HepG2 (cell line): Measurements from ENCODE around the gene VGF. TPM values are rescaled to one million over a fixed set of nuclear protein-coding genes. Genes with fewer than 3 reads are reported as not detected.

Source experiments
- ATAC-seq: fragments of 200-7000 bp; cut with Tn5 transposase; 3 replicates; pipeline ENCODE4 v1.9.1; 2020; ENCODE audit warnings: mild to moderate bottlenecking, moderate library complexity
- BruUV-seq: library from RNA; stranded (reverse); fragments of 400-500 nt; replicated peaks from 2 replicates; lab custom pipeline; 2021; lab: Mats Ljungman, UMichigan
- CTCF ChIA-PET: fragments of 300-600 bp; formaldehyde crosslinking; extraction: SDS; loops from one replicate; lab custom pipeline; 2021; ENCODE audit warnings: low total read pairs, inconsistent platforms, low intra/inter-chr PET ratio; lab: Yijun Ruan, JAX
- POLR2A ChIA-PET: fragments of 350-600 bp; sonication (Branson Sonifier 250); formaldehyde crosslinking; loops from one replicate; lab custom pipeline; 2020; ENCODE audit warnings: antibody characterized with exemption, inconsistent platforms; lab: Yijun Ruan, JAX
- DNase-seq: peaks from one replicate; pipeline ENCODE4 v3.0.0-alpha.2; 2015; ENCODE audit warnings: low spot score
- FAIRE-seq: peaks from 3 replicates; lab custom pipeline; 2011; peaks lifted over from hg19 to GRCh38; lab: Jason Lieb, UNC
- H2AFZ ChIP-seq: one replicate; pipeline ENCODE4 v1.6.1; 2011; ENCODE audit warnings: low read length, inconsistent platforms
- H3K27ac ChIP-seq: fragments of 300-600 bp; 3 replicates; pipeline ENCODE4 v1.8.0; 2011; ENCODE audit warnings: mixed run types, mild to moderate bottlenecking, mixed read lengths, low read length, inconsistent platforms; ENCODE audit not compliant: insufficient read depth; ENCODE audit errors: extremely low read length
- H3K27me3 ChIP-seq, 2 experiments: fragments of 200-600 bp in 1 of 2; 2 replicates in 1 of 2; 3 replicates in 1 of 2; pipeline versions ENCODE4 v1.6.0 to v1.8.0; 2011; ENCODE audit warnings: low read length in 2 of 2, mild to moderate bottlenecking in 2 of 2, moderate library complexity in 2 of 2, inconsistent platforms in 1 of 2; ENCODE audit not compliant: insufficient read depth in 2 of 2, control insufficient read depth in 1 of 2
- H3K36me3 ChIP-seq, 2 experiments: fragments of 200-600 bp in 1 of 2; replicated peaks in 1 of 2; 2 replicates in 1 of 2; 3 replicates in 1 of 2; pipeline versions ENCODE4 v1.5.1 to v1.8.0; 2011; ENCODE audit warnings: low read length in 2 of 2, inconsistent platforms in 1 of 2; ENCODE audit not compliant: insufficient read depth in 2 of 2, control insufficient read depth in 1 of 2
- H3K4me1 ChIP-seq: 2 replicates; pipeline ENCODE4 v1.5.1; 2012; ENCODE audit warnings: low read length, inconsistent platforms; ENCODE audit not compliant: insufficient read depth
- H3K4me2 ChIP-seq: 2 replicates; pipeline ENCODE4 v1.6.0; 2011; ENCODE audit warnings: low read depth, low read length, inconsistent platforms
- H3K4me3 ChIP-seq, 3 experiments: fragments of 200-600 bp in 1 of 3; sonication (generic), shearing (Covaris generic) in 1 of 3; replicated peaks in 1 of 3; 2 replicates each; pipeline ENCODE4 v1.5.1; 2011 to 2016; ENCODE audit warnings: low read length in 3 of 3, inconsistent platforms in 2 of 3, low read depth in 2 of 3, mild to moderate bottlenecking in 2 of 3, control low read depth in 1 of 3, mixed read lengths in 1 of 3; ENCODE audit not compliant: insufficient read depth in 1 of 3
- H3K79me2 ChIP-seq: one replicate; pipeline ENCODE4 v1.6.1; 2011; ENCODE audit warnings: low read length, inconsistent platforms; ENCODE audit not compliant: insufficient read depth
- H3K9ac ChIP-seq: 2 replicates; pipeline ENCODE4 v1.6.0; 2011; ENCODE audit warnings: mild to moderate bottlenecking, low read depth, low read length, inconsistent platforms; ENCODE audit not compliant: insufficient read depth
- H3K9me3 ChIP-seq: 2 replicates; pipeline ENCODE4 v1.5.1; 2012; ENCODE audit warnings: mild to moderate bottlenecking, low read length
- H4K20me1 ChIP-seq: 2 replicates; pipeline ENCODE4 v1.6.0; 2011; ENCODE audit warnings: inconsistent platforms, mild to moderate bottlenecking, low read length, moderate library complexity; ENCODE audit not compliant: insufficient read depth
- FLYWCH1 ChIP-seq: sonication (generic); formaldehyde crosslinking; IDR thresholded peaks from 2 replicates; pipeline ENCODE4 v1.8.1; 2023; ENCODE audit warnings: mild to moderate bottlenecking, missing genetic modification reagents
- HOXA9 ChIP-seq: sonication (generic); formaldehyde crosslinking; IDR thresholded peaks from 2 replicates; pipeline ENCODE4 v1.8.1; 2022; ENCODE audit warnings: missing genetic modification reagents, mild to moderate bottlenecking, moderate library complexity, borderline replicate concordance
- PITX1 ChIP-seq: sonication (generic); formaldehyde crosslinking; IDR thresholded peaks from 2 replicates; pipeline ENCODE4 v1.5.1; 2020; ENCODE audit warnings: mild to moderate bottlenecking, missing genetic modification reagents
- ZNF121 ChIP-seq: sonication (generic); formaldehyde crosslinking; IDR thresholded peaks from 2 replicates; pipeline ENCODE4 v1.5.0; 2020; ENCODE audit warnings: mild to moderate bottlenecking, missing genetic modification reagents
- ZNF770 ChIP-seq: sonication (generic); formaldehyde crosslinking; IDR thresholded peaks from 2 replicates; pipeline ENCODE4 v1.5.0; 2020; ENCODE audit warnings: mild to moderate bottlenecking, missing genetic modification reagents
- ZNF780A ChIP-seq: sonication (generic); formaldehyde crosslinking; IDR thresholded peaks from 2 replicates; pipeline ENCODE4 v1.8.0; 2022; ENCODE audit warnings: mild to moderate bottlenecking, missing genetic modification reagents, moderate library complexity
- ZNF781 ChIP-seq: sonication (generic); formaldehyde crosslinking; IDR thresholded peaks from 2 replicates; pipeline ENCODE4 v1.5.1; 2020; ENCODE audit warnings: borderline replicate concordance, mild to moderate bottlenecking, missing genetic modification reagents; ENCODE audit errors: not compliant biosample characterization
- WGBS: methylation state at CpG from one replicate; pipeline ENCODE4 v1.1.6; 2017; ENCODE audit warnings: low lambda C conversion rate; 5-methylcytosine and 5-hydroxymethylcytosine counted together
- in situ Hi-C: cut with HindIII; loops from 2 replicates; pipeline ENCODE4 v1.10.0; 2017; ENCODE audit warnings: low pct_unique_long_range_greater_than_20kb; ENCODE audit not compliant: extremely low pct_ligation_motif_present
- intact Hi-C: fragments of 100-400 bp; cut with micrococcal nuclease; formaldehyde crosslinking; loops from one replicate; pipeline ENCODE4 v1.10.0; 2022; ENCODE audit not compliant: unreplicated experiment
- polyA plus RNA-seq, 8 experiments: library from polyadenylated mRNA; depleted of rRNA in 3 of 8; stranded (reverse) in 7 of 8; unstranded in 1 of 8; fragments of >200 nt; fragmentation: Illumina TruSeq in 4 of 8; extraction: Trizol in 4 of 8; gene quantifications; 2 replicates each; pipeline versions ENCODE4 v1.2.1 to v1.2.3, GENCODE V29; 2011 to 2016; ENCODE audit warnings: low read depth in 4 of 8, missing spikeins in 1 of 8, mixed read lengths in 1 of 8; ENCODE audit not compliant: insufficient read depth in 1 of 8
- total RNA-seq, 5 experiments: library from RNA; depleted of rRNA; stranded (reverse); fragments of >200 nt; fragmentation: Illumina TruSeq; extraction: Trizol; gene quantifications; 2 replicates each; pipeline ENCODE4 v1.2.3, GENCODE V29; 2016; ENCODE audit warnings: low read depth in 1 of 5
- TF ChIP-seq, protein P1 (sequence below): sonication (generic); formaldehyde crosslinking; IDR thresholded peaks from 2 replicates; pipeline ENCODE4 v1.8.0; 2022; ENCODE audit warnings: missing genetic modification reagents, mild to moderate bottlenecking, borderline replicate concordance
- TF ChIP-seq, protein P2 (sequence below): sonication (generic); formaldehyde crosslinking; IDR thresholded peaks from 2 replicates; pipeline ENCODE4 v1.4.0; 2020; ENCODE audit warnings: missing genetic modification reagents

Gene VGF
- total and polyA plus RNA-seq, 2 of the 13 experiments (the other 11 are each of a cell fraction or from before 2014, with no cell fraction given) = 0.12 to 0.46 TPM

DNA sequence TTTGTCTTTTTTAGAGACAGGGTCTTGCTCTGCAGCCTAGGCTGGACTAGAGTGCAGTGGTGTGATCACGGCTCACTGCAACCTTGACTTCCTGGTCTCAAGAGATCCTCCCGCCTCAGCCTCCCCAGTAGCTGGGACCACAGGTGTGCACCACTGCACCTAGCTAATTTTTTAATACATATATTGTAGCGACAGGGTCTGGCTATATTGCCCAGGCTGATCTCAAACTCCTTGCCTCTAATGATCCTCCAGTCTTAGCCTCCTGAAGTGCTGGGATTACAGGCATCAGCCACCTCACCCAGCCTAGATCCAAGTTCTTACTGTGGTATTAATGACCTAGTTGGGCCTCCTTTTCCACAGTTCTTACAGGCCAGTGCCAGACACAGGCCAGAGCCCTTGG lies 50.2 kb downstream of the VGF start:
- BruUV-seq = no TSS peak
- peaks cover 62% of the 10 kb centered on the region for H3K4me1 ChIP-seq
- CTCF ChIA-PET = no interaction called here

More for the DNA sequence above, 50.2 kb downstream of the VGF start:
- DNase-seq (no peak), ATAC-seq (no peak), FAIRE-seq (no peak)
- Histone ChIP-seq H3K4me2 (no peak overlapping the region), H4K20me1 (no peaks in the 10 kb centered on the region), H3K27me3 (0 out of 5 replicates have a peak, but pooled peaks cover 0 to 3% of the 10 kb centered on the region in 2 experiments), H3K4me3 (no peak overlapping the region), H2AFZ (no peak overlapping the region), H3K9me3 (no peaks in the 10 kb centered on the region), H3K79me2 (no peaks in the 10 kb centered on the region), H3K9ac (no peak overlapping the region), H3K27ac (no peak overlapping the region), H3K36me3 (no peaks in the 10 kb centered on the region)
- 68% methylated on average over 3 of the region's 3 CpGs for WGBS
- POLR2A ChIA-PET = interaction anchor here (1.5 kb wide), 1 partner anchor 9 kb away, joined by 4 read pairs; no protein-coding TSS in a partner anchor
- in situ Hi-C loops = no loop called here
- TF ChIP-seq FLYWCH1 (CRISPR knock-in tag) (no peak), ZNF781 (CRISPR knock-in tag) (no peak), ZNF121 (peak; percentile 68; the same call in 1 of the 2 replicates), PITX1 (CRISPR knock-in tag) (no peak), HOXA9 (CRISPR knock-in tag) (no peak), ZNF780A (CRISPR knock-in tag) (no peak), ZNF770 (peak; percentile 69; the same call in 1 of the 2 replicates)
- TF ChIP-seq, protein P1, sequence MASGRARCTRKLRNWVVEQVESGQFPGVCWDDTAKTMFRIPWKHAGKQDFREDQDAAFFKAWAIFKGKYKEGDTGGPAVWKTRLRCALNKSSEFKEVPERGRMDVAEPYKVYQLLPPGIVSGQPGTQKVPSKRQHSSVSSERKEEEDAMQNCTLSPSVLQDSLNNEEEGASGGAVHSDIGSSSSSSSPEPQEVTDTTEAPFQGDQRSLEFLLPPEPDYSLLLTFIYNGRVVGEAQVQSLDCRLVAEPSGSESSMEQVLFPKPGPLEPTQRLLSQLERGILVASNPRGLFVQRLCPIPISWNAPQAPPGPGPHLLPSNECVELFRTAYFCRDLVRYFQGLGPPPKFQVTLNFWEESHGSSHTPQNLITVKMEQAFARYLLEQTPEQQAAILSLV (CRISPR knock-in tag) = no peak
- TF ChIP-seq, protein P2, sequence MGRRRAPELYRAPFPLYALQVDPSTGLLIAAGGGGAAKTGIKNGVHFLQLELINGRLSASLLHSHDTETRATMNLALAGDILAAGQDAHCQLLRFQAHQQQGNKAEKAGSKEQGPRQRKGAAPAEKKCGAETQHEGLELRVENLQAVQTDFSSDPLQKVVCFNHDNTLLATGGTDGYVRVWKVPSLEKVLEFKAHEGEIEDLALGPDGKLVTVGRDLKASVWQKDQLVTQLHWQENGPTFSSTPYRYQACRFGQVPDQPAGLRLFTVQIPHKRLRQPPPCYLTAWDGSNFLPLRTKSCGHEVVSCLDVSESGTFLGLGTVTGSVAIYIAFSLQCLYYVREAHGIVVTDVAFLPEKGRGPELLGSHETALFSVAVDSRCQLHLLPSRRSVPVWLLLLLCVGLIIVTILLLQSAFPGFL (CRISPR knock-in tag) = no peak
- intact Hi-C loops = no loop called here
